SK-N-SH treated with all-trans-retinoic acid at 6 μM for 48 hours (cell line): ENCODE measurements around the gene TBXA2R.

Experiments
- ATAC-seq: fragments of 200-7000 bp; cut with Tn5 transposase; 3 replicates; pipeline ENCODE4 v1.9.1; 2020; ENCODE audit warnings: mild to moderate bottlenecking, moderate library complexity
- ARNTL ChIP-seq: fragments of 450-650 bp; formaldehyde crosslinking; IDR thresholded peaks from 2 replicates; pipeline ENCODE4 v1.5.0; 2020; ENCODE audit warnings: low read depth, mild to moderate bottlenecking, moderate library complexity, borderline replicate concordance
- CSDC2 ChIP-seq: fragments of 250-450 bp; sonication (Bioruptor Pico); IDR thresholded peaks from 2 replicates; pipeline ENCODE4 v1.5.0; 2020; ENCODE audit warnings: mild to moderate bottlenecking, moderate library complexity
- ESRRG ChIP-seq: fragments of 250-450 bp; sonication (Bioruptor Pico); IDR thresholded peaks from 2 replicates; pipeline ENCODE4 v1.6.1; 2021; ENCODE audit warnings: mild to moderate bottlenecking
- OSR1 ChIP-seq: fragments of 250-450 bp; sonication (Bioruptor Pico); IDR thresholded peaks from 2 replicates; pipeline ENCODE4 v1.8.0; 2022; ENCODE audit warnings: moderate library complexity, mild to moderate bottlenecking, inconsistent platforms
- PATZ1 ChIP-seq: fragments of 250-450 bp; sonication (Bioruptor Pico); IDR thresholded peaks from 2 replicates; pipeline ENCODE4 v1.8.0; 2020; ENCODE audit warnings: mild to moderate bottlenecking, moderate library complexity, borderline replicate concordance
- POU6F1 ChIP-seq: fragments of 250-450 bp; sonication (Bioruptor Pico); IDR thresholded peaks from 2 replicates; pipeline ENCODE4 v1.8.0; 2021; ENCODE audit warnings: low read depth, mild to moderate bottlenecking, moderate library complexity, borderline replicate concordance
- RARB ChIP-seq: fragments of 250-450 bp; sonication (Bioruptor Pico); IDR thresholded peaks from 2 replicates; pipeline ENCODE4 v1.8.0; 2021; ENCODE audit warnings: mild to moderate bottlenecking, moderate library complexity
- TCF4 ChIP-seq: fragments of 250-450 bp; sonication (Bioruptor Pico); IDR thresholded peaks from 2 replicates; pipeline ENCODE4 v1.8.0; 2021; ENCODE audit warnings: mild to moderate bottlenecking, moderate library complexity, borderline replicate concordance
- TSHZ2 ChIP-seq: fragments of 250-450 bp; sonication (Bioruptor Pico); IDR thresholded peaks from 2 replicates; pipeline ENCODE4 v1.5.0; 2020; ENCODE audit warnings: mild to moderate bottlenecking, moderate library complexity
- ZC3H10 ChIP-seq: fragments of 250-450 bp; sonication (Bioruptor Pico); IDR thresholded peaks from 2 replicates; pipeline ENCODE4 v1.5.1; 2021; ENCODE audit warnings: mild to moderate bottlenecking, moderate library complexity
- ZFP3 ChIP-seq: fragments of 250-450 bp; sonication (Bioruptor Pico); IDR thresholded peaks from 2 replicates; pipeline ENCODE4 v1.5.0; 2020; ENCODE audit warnings: mild to moderate bottlenecking, moderate library complexity
- ZFP30 ChIP-seq: fragments of 450-650 bp; formaldehyde crosslinking; IDR thresholded peaks from 2 replicates; pipeline ENCODE4 v1.5.0; 2022; ENCODE audit warnings: mild to moderate bottlenecking, moderate library complexity
- ZNF565 ChIP-seq: fragments of 450-650 bp; formaldehyde crosslinking; conservative IDR thresholded peaks from 2 replicates; pipeline ENCODE4 v1.5.0; 2020; ENCODE audit warnings: low read depth, mild to moderate bottlenecking, moderate library complexity

Gene TBXA2R

GRCh38 chr19:3609779-3610719, 3.4 kb upstream of the TBXA2R start (continued):
- TF ChIP-seq TSHZ2 (CRISPR knock-in tag) (no peak), ARNTL (CRISPR knock-in tag) (no peak), CSDC2 (CRISPR knock-in tag) (no peak), ZFP3 (no peak), ESRRG (CRISPR knock-in tag) (no peak), POU6F1 (no peak), TCF4 (CRISPR knock-in tag) (no peak)

- ATAC-seq = no peak
- TF ChIP-seq ZFP30 (CRISPR knock-in tag) (no peak), TCF4 (CRISPR knock-in tag) (no peak), ZC3H10 (CRISPR knock-in tag) (no peak), ZNF565 (CRISPR knock-in tag) (no peak), PATZ1 (CRISPR knock-in tag) (no peak), ZFP3 (no peak), POU6F1 (no peak), TSHZ2 (CRISPR knock-in tag) (no peak), RARB (no peak), CSDC2 (CRISPR knock-in tag) (no peak)
Observed at GRCh38 chr19:3608750-3609322, 2.2 kb upstream of the TBXA2R start.

- no peak for TF ChIP-seq ZNF565 (CRISPR knock-in tag)
- no peak for TF ChIP-seq OSR1 (CRISPR knock-in tag)
- TF ChIP-seq ZFP3 = peak; percentile 100
- ATAC-seq = no peak
Observed at GRCh38 chr19:3608079-3608641, 1.5 kb upstream of the TBXA2R start.
